ENCODE data around the gene CFAP161. TPM values are rescaled to one million over a fixed set of nuclear protein-coding genes. Genes with fewer than 3 reads are reported as not detected.

CFAP161 gene
- polyA plus RNA-seq (2012; ENCODE audit: insufficient read depth, insufficient read length, low read depth) = not detected

GRCh38 chr15:81133782-81134461 lies at the start of gene CFAP161:
CFAP161 (plus strand) TSS chr15:81134270; CDS start chr15:81134330, 60 bp downstream.
- no peaks in the 10 kb centered on the region for H3K4me1 ChIP-seq
- H3K4me3 ChIP-seq (ENCODE audit: low read depth, low read length) = peak within 1 kb of the TSS; percentile 49
- peak; percentile 96 for DNase-seq
- H3K36me3 ChIP-seq = no peaks in the 10 kb centered on the region
- H3K9me3 ChIP-seq = no peaks in the 10 kb centered on the region
- 0 out of 2 replicates have a peak, but pooled peaks cover 3% of the 10 kb centered on the region for H3K27me3 ChIP-seq
- TF ChIP-seq CTCF (IDR thresholded peaks at IDR 0.05; ENCODE audit: low read depth, low read length) = no peak

- Histone ChIP-seq H3K27me3 (no peaks in the 10 kb centered on the region; the same call in 1 of the 2 replicates), H3K4me1 (no peaks in the 10 kb centered on the region), H3K9me3 (no peaks in the 10 kb centered on the region), H3K36me3 (no peaks in the 10 kb centered on the region), H3K4me3 (ENCODE audit: low read depth, low read length) (no peak overlapping the region)
- no peak for TF ChIP-seq CTCF (IDR thresholded peaks at IDR 0.05; ENCODE audit: low read depth, low read length)
- DNase-seq = no peak
These were observed 49.4 kb upstream of the CFAP161 start for GRCh38 chr15:81084716-81085115.

GRCh38 chr15:81085213-81085612 lies 48.9 kb upstream of the CFAP161 start:
- H3K4me1 ChIP-seq = no peaks in the 10 kb centered on the region
- H3K9me3 ChIP-seq = no peaks in the 10 kb centered on the region
- TF ChIP-seq CTCF (IDR thresholded peaks at IDR 0.05; ENCODE audit: low read depth, low read length) = no peak
- no peak for DNase-seq
- H3K27me3 ChIP-seq = no peaks in the 10 kb centered on the region; the same call in 1 of the 2 replicates
- no peak overlapping the region for H3K4me3 ChIP-seq (ENCODE audit: low read depth, low read length)
- no peaks in the 10 kb centered on the region for H3K36me3 ChIP-seq

GRCh38 chr15:81085898-81086297 lies 48.2 kb upstream of the CFAP161 start:
- no peak for DNase-seq

GRCh38 chr15:81087066-81087465 lies 47.0 kb upstream of the CFAP161 start:
- Histone ChIP-seq H3K36me3 (no peaks in the 10 kb centered on the region), H3K4me3 (ENCODE audit: low read depth, low read length) (no peak overlapping the region), H3K4me1 (no peaks in the 10 kb centered on the region), H3K27me3 (no peaks in the 10 kb centered on the region; the same call in 1 of the 2 replicates), H3K9me3 (no peaks in the 10 kb centered on the region)
- TF ChIP-seq CTCF (IDR thresholded peaks at IDR 0.05; ENCODE audit: low read depth, low read length) = no peak
- no peak for DNase-seq

More at GRCh38 chr15:81085898-81086297, 48.2 kb upstream of the CFAP161 start:
- TF ChIP-seq CTCF (IDR thresholded peaks at IDR 0.05; ENCODE audit: low read depth, low read length) = no peak
- H3K27me3 ChIP-seq = no peaks in the 10 kb centered on the region; the same call in 1 of the 2 replicates
- no peaks in the 10 kb centered on the region for H3K36me3 ChIP-seq
- H3K4me3 ChIP-seq (ENCODE audit: low read depth, low read length) = no peak overlapping the region
- no peaks in the 10 kb centered on the region for H3K4me1 ChIP-seq
- no peaks in the 10 kb centered on the region for H3K9me3 ChIP-seq

- no peaks in the 10 kb centered on the region for H3K36me3 ChIP-seq
- no peaks in the 10 kb centered on the region; the same call in 1 of the 2 replicates for H3K27me3 ChIP-seq
- no peak for DNase-seq
- H3K4me3 ChIP-seq (ENCODE audit: low read depth, low read length) = no peak overlapping the region
- H3K9me3 ChIP-seq = no peaks in the 10 kb centered on the region
- TF ChIP-seq CTCF (IDR thresholded peaks at IDR 0.05; ENCODE audit: low read depth, low read length) = no peak
- no peaks in the 10 kb centered on the region for H3K4me1 ChIP-seq
These were observed 46.4 kb upstream of the CFAP161 start for GRCh38 chr15:81087694-81088093.
